ENCODE results near the gene COMMD1. TPM values are rescaled to one million over a fixed set of nuclear protein-coding genes. Genes with fewer than 3 reads are reported as not detected.

Gene COMMD1
- polyA plus RNA-seq, 2 of the 4 experiments (the other 2 are of a cell fraction) = 54.1 to 57.3 TPM

GRCh38 chr2:61898810-61899209, 6.7 kb upstream of the COMMD1 start (continued):
- TF ChIP-seq REST (IDR thresholded peaks at IDR 0.05) = no peak
- no peak for TF ChIP-seq PBX3 (IDR thresholded peaks at IDR 0.05)
- TF ChIP-seq ZFP36 (IDR thresholded peaks at IDR 0.05; ENCODE audit: borderline replicate concordance, partially characterized antibody) = no peak
- no peak for TF ChIP-seq ZSCAN20 (CRISPR knock-in tag; IDR thresholded peaks at IDR 0.05)
- no peak for TF ChIP-seq FOXS1 (CRISPR knock-in tag; IDR thresholded peaks at IDR 0.05)
- peak; percentile 77 for TF ChIP-seq CTCF (IDR thresholded peaks at IDR 0.05)
- peak; percentile 78 to 81 for TF ChIP-seq RAD21 (conservative IDR thresholded peaks at IDR 0.05 in 1 of 2, IDR thresholded peaks at IDR 0.05 in 1 of 2)
- TF ChIP-seq JUN (IDR thresholded peaks at IDR 0.05) = no peak
- TF ChIP-seq USF2 (IDR thresholded peaks at IDR 0.05) = no peak
- TF ChIP-seq SMC3 (IDR thresholded peaks at IDR 0.05) = peak; percentile 71

GRCh38 chr2:61900281-61900680, 5.2 kb upstream of the COMMD1 start:
- ATAC-seq = no peak
- no peak for TF ChIP-seq HOXA7 (CRISPR knock-in tag; IDR thresholded peaks at IDR 0.05)
- no peak for TF ChIP-seq EP300 (IDR thresholded peaks at IDR 0.05)
- TF ChIP-seq ZC3H11A (IDR thresholded peaks at IDR 0.05) = no peak
- no peak for TF ChIP-seq E2F6 (IDR thresholded peaks at IDR 0.05; ENCODE audit: borderline replicate concordance, low read depth)
- TF ChIP-seq FOSL2 (IDR thresholded peaks at IDR 0.05) = no peak
- no peak for TF ChIP-seq FOSL2 (CRISPR knock-in tag; IDR thresholded peaks at IDR 0.05)
- TF ChIP-seq PHF8 (IDR thresholded peaks at IDR 0.05; ENCODE audit: borderline replicate concordance, low read depth) = no peak
- no peak for TF ChIP-seq ELK1 (IDR thresholded peaks at IDR 0.05; ENCODE audit: low read depth, low read length)
- no peak for TF ChIP-seq ATOH8 (CRISPR knock-in tag; IDR thresholded peaks at IDR 0.05; ENCODE audit: low read depth)
- TF ChIP-seq HMGXB4 (CRISPR knock-in tag; IDR thresholded peaks at IDR 0.05; ENCODE audit: borderline replicate concordance) = no peak
- no peak for TF ChIP-seq PBX3 (IDR thresholded peaks at IDR 0.05)
- no peak for TF ChIP-seq CHD2 (IDR thresholded peaks at IDR 0.05; ENCODE audit: low read length, partially characterized antibody)
- no peak for TF ChIP-seq NPAS2 (CRISPR knock-in tag; IDR thresholded peaks at IDR 0.05; ENCODE audit: borderline replicate concordance)
- TF ChIP-seq MYC (IDR thresholded peaks at IDR 0.05; ENCODE audit: borderline replicate concordance, low read length) = no peak
- no peak for TF ChIP-seq BHLHE40 (IDR thresholded peaks at IDR 0.05; ENCODE audit: low read depth, low read length)
- no peak for TF ChIP-seq JUNB (IDR thresholded peaks at IDR 0.05)

More at GRCh38 chr2:61900281-61900680, 5.2 kb upstream of the COMMD1 start:
- Histone ChIP-seq H3K27ac (no peak overlapping the region), H3K4me1 (peaks cover 5% of the 10 kb centered on the region; the same call in 1 of the 3 replicates), H3K4me2 (no peak overlapping the region), H3K9me3 (no peaks in the 10 kb centered on the region), H3K4me3 (no peak overlapping the region)
- FAIRE-seq (no peak), DNase-seq (ENCODE audit: low read depth in 1 of 2, low spot score in 1 of 2) (no peak)
- POLR2A ChIA-PET = no interaction called here
- CTCF ChIA-PET = interaction anchor here (1.2 kb wide), 1 partner anchor 15 kb away, joined by 3 read pairs; no protein-coding TSS in a partner anchor
- 67% methylated on average over 1 of the region's 1 CpG for WGBS (ENCODE audit: missing lambda C conversion rate)
